HG03175 (cell line): ENCODE measurements around the gene SIGLEC10.
A peak's percentile ranks its signal among the peaks of the same experiment; 100 is the strongest.

ENCODE experiments used
- ATAC-seq: cut with Tn5 transposase; IDR thresholded peaks from one replicate; pipeline ENCODE4 v1.9.1; 2021; ENCODE audit warnings: mild to moderate bottlenecking, moderate library complexity; ENCODE audit not compliant: unreplicated experiment

SIGLEC10 gene

DNA sequence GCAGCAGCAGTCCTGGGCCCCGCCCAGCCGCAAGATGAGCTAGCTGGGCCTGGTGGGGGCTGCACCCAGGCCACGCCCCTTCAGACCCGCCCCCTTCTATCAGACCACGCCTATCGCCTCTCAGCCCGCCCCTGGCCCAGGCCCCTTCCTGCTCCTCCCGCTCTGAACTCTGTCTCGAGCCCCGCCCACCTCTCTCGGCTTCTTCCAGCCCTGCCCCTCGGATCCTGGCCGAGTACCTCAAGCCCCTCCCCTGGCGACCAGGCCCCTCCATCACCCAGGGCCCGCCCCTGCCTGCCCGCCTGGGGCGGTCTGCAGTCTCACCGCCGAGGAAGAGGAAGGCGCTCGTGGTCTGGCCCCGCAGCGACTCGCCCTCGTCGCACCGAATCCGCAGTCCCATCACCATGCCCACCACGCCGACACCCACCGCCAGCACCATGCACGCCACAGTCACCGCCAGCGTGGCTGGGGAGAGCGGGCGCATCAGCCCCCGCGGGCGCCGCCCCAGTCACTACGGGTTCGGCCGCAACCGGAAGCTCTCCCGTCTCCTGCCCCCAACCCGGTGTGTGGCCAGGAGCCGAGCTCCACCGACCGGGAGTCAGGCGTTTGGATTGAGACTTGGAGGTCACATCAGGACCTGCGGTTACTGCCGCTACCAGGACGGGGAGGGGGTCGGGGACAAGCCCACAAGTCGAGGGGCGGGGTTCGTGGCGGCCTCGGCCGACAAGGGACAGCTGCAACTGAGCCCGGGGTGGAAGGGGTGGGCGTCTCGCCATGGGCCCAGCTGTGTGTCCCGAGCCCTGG, 49.7 kb downstream of the SIGLEC10 start:
- peak; percentile 74 for ATAC-seq

DNA sequence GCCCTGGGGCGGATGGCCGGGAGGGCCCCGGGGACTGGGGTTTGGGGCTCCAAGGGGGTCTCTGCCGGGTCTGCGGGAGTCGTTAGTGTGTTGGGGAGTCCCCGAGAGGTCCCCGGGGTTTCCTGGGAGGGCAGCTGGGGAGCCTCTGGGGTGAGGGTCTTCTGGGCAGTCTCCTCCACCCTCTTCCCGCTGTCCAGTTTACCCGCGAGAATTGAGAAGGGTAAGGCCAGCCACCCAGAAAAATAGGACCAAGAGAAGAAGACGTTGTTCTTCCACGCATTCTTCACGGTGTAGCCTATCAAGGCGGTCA, 50.2 kb downstream of the SIGLEC10 start:
- ATAC-seq = no peak

DNA sequence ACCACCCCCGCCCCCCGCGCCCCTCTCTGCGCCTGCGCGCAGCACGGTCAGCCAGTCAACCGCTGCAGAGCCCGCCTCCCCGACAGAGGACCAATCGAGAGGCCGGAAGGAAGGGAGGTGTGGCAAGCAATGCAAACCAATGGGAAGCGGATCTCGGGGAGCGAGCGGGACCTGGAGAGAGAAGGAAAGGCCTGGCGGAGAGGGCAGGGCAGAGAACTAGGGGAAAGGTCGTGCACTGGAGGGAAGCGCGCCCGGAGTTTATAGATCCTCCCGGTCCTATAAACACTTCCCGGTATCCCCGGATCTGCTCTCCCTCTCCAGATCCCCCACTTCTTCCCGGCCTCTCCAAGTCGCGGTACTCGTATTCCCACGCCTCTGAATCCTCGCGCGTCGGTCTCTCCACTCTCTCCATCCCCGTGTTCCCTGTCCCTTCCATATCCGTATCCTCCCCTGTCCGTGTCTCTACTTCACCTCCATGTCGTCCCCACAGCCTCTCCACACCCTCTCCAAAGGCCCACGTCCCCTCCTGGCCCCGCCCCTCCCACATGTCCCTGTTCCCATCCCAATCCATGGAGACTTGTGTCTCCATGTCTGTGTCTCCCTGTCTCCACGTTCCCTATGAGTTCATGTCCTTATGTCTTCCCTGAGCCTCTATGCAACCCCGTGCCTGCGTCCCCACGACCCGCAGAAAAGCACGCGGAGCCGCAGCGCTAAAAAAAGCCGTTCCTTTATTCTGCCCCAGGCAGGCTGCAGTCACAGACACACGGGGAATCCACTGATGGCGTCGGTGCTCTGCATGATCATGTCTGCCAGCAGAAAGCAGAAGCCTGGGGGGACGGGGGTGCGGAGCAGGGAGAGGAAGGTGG, 50.8 kb downstream of the SIGLEC10 start:
- peak; percentile 60 for ATAC-seq

DNA sequence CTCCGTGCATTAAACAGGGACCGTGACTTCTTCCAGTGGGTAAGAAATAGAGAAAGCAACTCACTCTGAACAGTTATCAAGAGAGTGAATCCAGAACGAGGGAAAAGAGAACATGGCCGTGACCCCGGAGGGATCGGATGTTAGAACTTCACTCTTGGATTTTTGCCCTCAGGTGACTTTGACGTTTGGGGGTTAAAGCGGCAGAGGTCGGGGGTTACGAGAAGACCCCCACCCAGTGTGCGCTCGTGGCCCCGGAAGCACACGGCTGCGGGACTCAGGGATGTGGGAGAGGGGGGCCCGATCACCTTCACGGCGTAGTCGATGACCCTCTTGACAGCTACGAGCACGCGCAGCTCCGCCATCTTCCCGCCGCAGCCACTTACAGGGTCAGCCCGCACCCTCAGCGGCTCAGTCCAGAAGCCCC, 51.5 kb downstream of the SIGLEC10 start, which contains the start of gene ETFB:
ETFB (minus strand) TSS at position 424 of the 424 bp plus-strand sequence; CDS start at position 362, 62 bp downstream.
- ATAC-seq = no peak

DNA sequence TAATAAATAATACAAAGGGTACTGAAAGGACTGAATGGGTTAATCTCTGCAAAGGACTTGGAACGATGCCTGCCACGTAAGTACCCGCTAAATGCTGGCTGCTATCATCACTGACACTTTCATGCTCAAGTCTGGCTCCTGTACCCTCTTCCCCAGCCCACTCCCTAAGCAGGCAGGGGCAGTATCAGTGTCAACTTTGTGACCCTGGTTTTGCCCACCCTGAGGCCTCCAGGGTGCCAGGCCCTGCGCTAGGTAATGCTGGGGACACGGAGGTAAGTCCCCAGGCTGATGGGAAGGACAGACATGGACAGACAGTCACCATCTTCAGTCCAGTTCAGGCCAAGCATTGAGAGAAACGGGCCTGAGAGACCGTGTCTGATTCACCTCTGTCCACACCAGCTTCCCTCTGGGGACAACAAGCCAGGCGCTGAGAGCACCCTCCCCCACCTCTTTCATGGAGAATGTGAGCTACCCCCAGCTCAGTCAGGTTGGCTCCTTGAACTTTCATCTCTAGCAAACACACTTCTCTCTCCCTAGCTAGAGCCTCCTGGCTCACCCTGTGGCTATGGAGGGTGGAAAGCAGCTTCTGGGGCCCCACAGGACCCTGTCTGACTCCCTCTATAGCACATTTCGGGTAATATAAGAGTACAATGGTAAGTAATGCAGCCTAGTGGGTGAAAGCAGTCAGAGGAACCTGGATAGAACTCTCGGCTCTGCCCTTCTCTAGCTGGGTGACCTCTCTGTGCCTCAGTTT, 52.1 kb downstream of the SIGLEC10 start:
- ATAC-seq = no peak

DNA sequence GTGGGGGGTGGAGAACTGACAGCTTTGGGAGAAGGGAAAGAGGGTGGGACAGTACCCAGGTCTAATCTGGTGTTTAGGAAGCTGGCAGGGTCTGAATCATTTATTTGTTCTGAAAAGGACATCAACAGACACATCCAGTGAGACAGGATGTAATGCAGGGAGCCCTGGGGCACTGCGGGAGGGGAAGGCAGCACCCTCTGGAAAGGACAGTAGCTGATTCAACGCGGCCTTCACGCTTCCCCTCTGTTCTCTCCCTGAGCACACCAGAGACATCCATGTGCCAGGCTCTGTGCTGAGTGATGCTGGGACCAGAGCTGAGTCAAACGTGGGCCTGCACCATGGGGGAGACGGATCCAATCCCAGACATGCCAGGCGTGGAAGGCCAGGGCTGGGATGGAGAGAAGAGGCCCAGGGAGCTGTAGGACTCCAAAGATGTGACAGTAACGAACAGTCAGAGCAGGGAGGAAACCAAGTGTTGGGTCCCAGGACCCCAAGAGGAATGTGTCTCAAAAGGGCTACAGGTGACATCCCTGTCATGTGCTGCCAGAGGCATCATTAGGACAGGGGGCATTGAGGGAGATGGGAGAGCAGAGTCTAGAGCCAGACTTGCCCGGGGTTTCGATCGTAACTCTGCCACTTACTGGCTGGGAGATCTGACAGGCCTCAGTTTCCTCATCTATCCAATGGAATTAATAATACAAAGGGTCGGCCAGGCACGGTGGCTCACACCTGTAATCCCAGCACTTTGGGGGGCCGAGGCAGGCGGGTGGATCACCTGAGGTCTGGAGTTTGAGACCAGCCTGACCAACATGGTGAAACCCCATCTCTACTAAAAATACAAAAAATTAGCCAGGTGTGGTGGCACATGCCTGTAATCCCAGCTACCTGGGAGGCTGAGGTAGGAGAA, 53.0 kb downstream of the SIGLEC10 start:
- no peak for ATAC-seq

DNA sequence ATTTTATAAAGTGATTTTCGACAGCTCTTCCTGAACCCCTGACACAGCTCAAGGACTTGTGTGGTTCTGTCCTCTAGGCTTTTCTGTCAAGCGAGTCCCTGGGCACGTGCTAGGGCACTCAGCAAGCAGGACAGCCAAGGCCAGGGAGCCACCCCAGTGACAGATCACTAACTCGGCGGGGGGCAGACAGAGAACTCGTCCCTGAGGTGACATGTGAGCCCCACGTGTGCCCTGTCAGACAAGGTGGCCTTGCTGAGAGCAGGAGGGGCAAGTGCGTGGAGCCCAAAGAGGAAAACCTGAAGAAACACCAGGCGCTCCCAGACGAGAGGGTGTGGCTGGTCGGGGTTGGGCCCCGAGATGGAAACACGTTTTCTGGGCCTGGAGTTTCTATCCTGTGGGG, 56.2 kb downstream of the SIGLEC10 start:
- no peak for ATAC-seq
